Kidney (tissue), 14 donors: ENCODE results near the gene HOXC6. TPM values are rescaled to one million over a fixed set of nuclear protein-coding genes. Genes with fewer than 3 reads are reported as not detected.

ENCODE experiments used
- DNase-seq, 5 donors: peaks; one replicate each; pipeline ENCODE4 v3.0.0-alpha.2; 2013 to 2020
- FAIRE-seq: peaks from 2 replicates; lab custom pipeline; 2012; peaks lifted over from hg19 to GRCh38; lab: Jason Lieb, UNC
- H3K27ac ChIP-seq, 2 donors: one replicate each; pipeline ENCODE4 v1.7.0; 2013; ENCODE audit warnings: low read depth in 2 of 2, low read length in 2 of 2, inconsistent platforms in 1 of 2
- H3K27me3 ChIP-seq: one replicate; pipeline ENCODE4 v1.7.1; 2013; ENCODE audit warnings: low read length, inconsistent platforms; ENCODE audit not compliant: control insufficient read depth, insufficient read depth
- H3K36me3 ChIP-seq, 3 donors: one replicate each; pipeline versions ENCODE4 v1.7.0 to v1.7.1; 2013; ENCODE audit warnings: low read length in 3 of 3, control low read depth in 1 of 3, inconsistent platforms in 1 of 3; ENCODE audit not compliant: insufficient read depth in 3 of 3, control insufficient read depth in 2 of 3
- H3K4me1 ChIP-seq, 3 donors: one replicate each; pipeline versions ENCODE4 v1.7.0 to v1.7.1; 2013; ENCODE audit warnings: low read length in 3 of 3, inconsistent platforms in 1 of 3, low read depth in 1 of 3; ENCODE audit not compliant: control insufficient read depth in 2 of 3, insufficient read depth in 2 of 3
- H3K4me3 ChIP-seq, 3 donors: one replicate each; pipeline versions ENCODE4 v1.7.0 to v1.8.1; 2013; ENCODE audit warnings: low read length in 3 of 3, control low read depth in 1 of 3, inconsistent platforms in 1 of 3
- H3K9ac ChIP-seq, 3 donors: one replicate each; pipeline versions ENCODE4 v1.7.0 to v1.7.1; 2013; ENCODE audit warnings: low read length in 3 of 3, control low read depth in 1 of 3, inconsistent platforms in 1 of 3
- H3K9me3 ChIP-seq, 3 donors: one replicate each; pipeline versions ENCODE4 v1.7.0 to v1.7.1; 2013; ENCODE audit warnings: low read length in 3 of 3, control low read depth in 1 of 3, inconsistent platforms in 1 of 3; ENCODE audit not compliant: control insufficient read depth in 2 of 3, insufficient read depth in 1 of 3
- intact Hi-C: fragments of 100-400 bp; cut with DNase I; formaldehyde crosslinking; loops from one replicate; pipeline ENCODE4 v1.11.1; 2022
- polyA plus RNA-seq: library from polyadenylated mRNA; stranded (reverse); fragments of 350-450 nt; fragmentation: Illumina TruSeq; extraction: RNeasy Lipid Tissue Mini Kit (QIAGEN cat#74804); gene quantifications from one replicate; pipeline ENCODE4 v1.2.3, GENCODE V29; 2014; ENCODE audit warnings: low read depth, low replicate concordance; ENCODE audit not compliant: insufficient read depth
- total RNA-seq: library from RNA; stranded (reverse); fragmentation: NEBNext Ultra II Directional; extraction: Animal tissue kit (Norgen Biotek cat#: 25700); gene quantifications from one replicate; pipeline ENCODE4 v1.2.1, GENCODE V29; 2021
- TF ChIP-seq, protein P1 (sequence below): IDR thresholded peaks from 3 replicates; pipeline ENCODE4 v1.5.1; 2012; ENCODE audit warnings: mild to moderate bottlenecking, moderate library complexity, borderline replicate concordance; ENCODE audit not compliant: insufficient read depth; ENCODE audit errors: extremely low read depth
- donor health status: control.
- donor health status: control.
- donor health status: control.
- donor health status: control.
- donor health status: control.
- donor health status: DM: yes; HTN: yes; CAD: no.
- donor health status: Normal renal cell carcinoma (clear cell type).

HOXC6 gene
- total and polyA plus RNA-seq, 2 donors from 2014 or later: 11.4 to 22.0 TPM

- H3K9ac ChIP-seq: no peak overlapping the region
- H3K27me3 ChIP-seq: peaks cover 4% of the 10 kb centered on the region
- intact Hi-C loops: no loop called here
- no peaks in the 10 kb centered on the region for H3K9me3 ChIP-seq
- H3K4me3 ChIP-seq: peak overlapping the region in 1 of 3 donors; percentile 11
- FAIRE-seq: no peak
- peaks cover 14 to 27% (median 24%) of the 10 kb centered on the region in 3 donors for H3K4me1 ChIP-seq
- H3K27ac ChIP-seq: peak overlapping the region; percentile 43 to 51
- TF ChIP-seq, protein P1, sequence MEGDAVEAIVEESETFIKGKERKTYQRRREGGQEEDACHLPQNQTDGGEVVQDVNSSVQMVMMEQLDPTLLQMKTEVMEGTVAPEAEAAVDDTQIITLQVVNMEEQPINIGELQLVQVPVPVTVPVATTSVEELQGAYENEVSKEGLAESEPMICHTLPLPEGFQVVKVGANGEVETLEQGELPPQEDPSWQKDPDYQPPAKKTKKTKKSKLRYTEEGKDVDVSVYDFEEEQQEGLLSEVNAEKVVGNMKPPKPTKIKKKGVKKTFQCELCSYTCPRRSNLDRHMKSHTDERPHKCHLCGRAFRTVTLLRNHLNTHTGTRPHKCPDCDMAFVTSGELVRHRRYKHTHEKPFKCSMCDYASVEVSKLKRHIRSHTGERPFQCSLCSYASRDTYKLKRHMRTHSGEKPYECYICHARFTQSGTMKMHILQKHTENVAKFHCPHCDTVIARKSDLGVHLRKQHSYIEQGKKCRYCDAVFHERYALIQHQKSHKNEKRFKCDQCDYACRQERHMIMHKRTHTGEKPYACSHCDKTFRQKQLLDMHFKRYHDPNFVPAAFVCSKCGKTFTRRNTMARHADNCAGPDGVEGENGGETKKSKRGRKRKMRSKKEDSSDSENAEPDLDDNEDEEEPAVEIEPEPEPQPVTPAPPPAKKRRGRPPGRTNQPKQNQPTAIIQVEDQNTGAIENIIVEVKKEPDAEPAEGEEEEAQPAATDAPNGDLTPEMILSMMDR: no peak
- DNase-seq: peak in 4 of 5 donors; percentile 60 to 88 (median 71)
- H3K36me3 ChIP-seq: no peaks in the 10 kb centered on the region
Measured at GRCh38 chr12:54042970-54043853, 15.0 kb downstream of the HOXC6 start.

DNA sequence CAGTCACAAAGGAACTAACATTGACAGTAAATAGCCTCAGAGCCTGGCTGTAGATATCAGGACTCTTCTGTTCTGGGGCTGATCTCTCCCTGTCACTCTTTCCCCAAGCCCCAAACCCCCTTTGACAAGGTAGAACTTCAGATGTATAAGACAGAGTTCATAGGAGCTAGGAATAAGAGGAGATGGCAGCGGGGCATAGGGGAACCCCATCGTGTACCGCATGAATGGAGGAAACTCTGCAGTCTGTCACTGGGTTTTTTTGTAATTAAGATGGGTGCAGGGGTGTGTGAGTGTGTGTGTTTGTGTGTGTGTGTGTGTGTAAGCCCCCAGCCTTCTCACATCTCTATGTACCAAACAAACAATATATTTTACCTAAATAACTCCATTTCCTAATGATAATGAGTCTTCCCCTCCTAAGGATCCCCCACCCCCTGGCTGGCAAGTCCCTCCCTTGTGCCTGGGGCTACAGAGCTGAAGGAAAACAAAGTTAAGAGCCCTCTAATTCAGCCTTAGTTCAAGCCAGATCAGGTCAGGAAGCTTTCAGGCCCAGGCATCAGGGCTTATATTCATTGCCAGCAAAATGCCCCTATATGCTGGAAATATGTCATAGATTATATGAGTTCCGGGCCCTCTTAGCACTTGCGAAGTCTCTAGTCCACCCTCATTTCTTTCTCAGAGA is 16.3 kb downstream of the HOXC6 start:
- FAIRE-seq: no peak
- H3K4me1 ChIP-seq: peaks cover 12 to 17% (median 14%) of the 10 kb centered on the region in 3 donors
- no peak overlapping the region for H3K4me3 ChIP-seq
- H3K27ac ChIP-seq: no peak overlapping the region
- H3K9ac ChIP-seq: no peak overlapping the region
- intact Hi-C loops: no loop called here
- H3K27me3 ChIP-seq: peaks cover 7% of the 10 kb centered on the region
- H3K36me3 ChIP-seq: no peaks in the 10 kb centered on the region
- no peaks in the 10 kb centered on the region for H3K9me3 ChIP-seq
- TF ChIP-seq, protein P1: no peak
- peak in 2 of 5 donors; percentile 22 to 43 for DNase-seq

GRCh38 chr12:54045401-54045800 is 17.2 kb downstream of the HOXC6 start:
- no peak overlapping the region for H3K9ac ChIP-seq
- H3K27ac ChIP-seq: no peak overlapping the region
- peaks cover 7% of the 10 kb centered on the region for H3K27me3 ChIP-seq
- no peaks in the 10 kb centered on the region for H3K9me3 ChIP-seq
- peak in 1 of 5 donors; percentile 1 for DNase-seq
- H3K36me3 ChIP-seq: no peaks in the 10 kb centered on the region
- H3K4me3 ChIP-seq: no peak overlapping the region
- FAIRE-seq: no peak
- TF ChIP-seq, protein P1: no peak
- intact Hi-C loops: no loop called here
- H3K4me1 ChIP-seq: peaks cover 8 to 9% (median 9%) of the 10 kb centered on the region in 3 donors
